ENCODE results near the gene MBIP.

The MBIP gene

GRCh38 chr14:36264107-36264506 lies 56.3 kb downstream of the MBIP start:
- DNase-seq (ENCODE audit: low read depth) = no peak

- DNase-seq (ENCODE audit: low read depth) = no peak
Measured at GRCh38 chr14:36260970-36261640, 59.3 kb downstream of the MBIP start.

- no peak for DNase-seq (ENCODE audit: low read depth)
Measured at GRCh38 chr14:36258241-36258640, 62.2 kb downstream of the MBIP start.

- no peak for DNase-seq (ENCODE audit: low read depth)
Measured at GRCh38 chr14:36256126-36256801, 64.2 kb downstream of the MBIP start.

- no peak for DNase-seq (ENCODE audit: low read depth)
Measured at GRCh38 chr14:36254020-36254624, 66.3 kb downstream of the MBIP start.

Data from HS-27A (cell line).